Renal pelvis (tissue), 3 donors: ENCODE data around the gene GPRIN1. TPM values are rescaled to one million over a fixed set of nuclear protein-coding genes. Genes with fewer than 3 reads are reported as not detected.

ENCODE experiments used
- polyA plus RNA-seq, 3 donors: library from polyadenylated mRNA; unstranded; fragments of 120-200 nt; gene quantifications; one replicate each; pipeline ENCODE4 v1.2.1, GENCODE V29; 2013; ENCODE audit not compliant: insufficient read length in 3 of 3

GPRIN1 gene
- polyA plus RNA-seq, 3 donors = 1.9 to 2.3 (median 2.3) TPM

Other genes with a start within 250 kb of the GPRIN1 start
- 100 to 1,000 TPM; 134 to 173 (median 157) TPM for gene KIAA1191, start 248.4 kb downstream of the GPRIN1 start, polyA plus RNA-seq
- gene ARL10, start 244.7 kb downstream of the GPRIN1 start, polyA plus RNA-seq = 10 to 100 TPM in 2 of 3 donors, 1 to 10 TPM in 1; 10.0 to 16.2 (median 14.3) TPM
- 10 to 100 TPM; 31.5 to 37.4 (median 35.8) TPM for gene NOP16, start 221.6 kb downstream of the GPRIN1 start, polyA plus RNA-seq
- gene HIGD2A, start 221.4 kb downstream of the GPRIN1 start, polyA plus RNA-seq = 100 to 1,000 TPM; 104 to 127 (median 124) TPM
- gene CLTB, start 193.6 kb downstream of the GPRIN1 start, polyA plus RNA-seq = 10 to 100 TPM; 53.0 to 63.3 (median 55.3) TPM
- 10 to 100 TPM; 45.7 to 52.5 (median 48.7) TPM for gene FAF2, start 161.8 kb downstream of the GPRIN1 start, polyA plus RNA-seq
- 10 to 100 TPM; 54.6 to 73.4 (median 64.7) TPM for gene RNF44, start 72.8 kb downstream of the GPRIN1 start, polyA plus RNA-seq
- 10 to 100 TPM; 25.0 to 26.1 (median 26.0) TPM for gene CDHR2, start 60.8 kb downstream of the GPRIN1 start, polyA plus RNA-seq
- gene SNCB, start 20.4 kb upstream of the GPRIN1 start, polyA plus RNA-seq = under 1 TPM in 1 of 3 donors, not detected in 2; 0.43 TPM
- under 1 TPM in 2 of 3 donors, not detected in 1; 0.04 to 0.10 TPM for gene EIF4E1B, start 20.5 kb upstream of the GPRIN1 start, polyA plus RNA-seq
- 10 to 100 TPM; 30.9 to 39.2 (median 37.1) TPM for gene TSPAN17, start 37.3 kb upstream of the GPRIN1 start, polyA plus RNA-seq
- under 1 TPM; 0.13 to 0.43 (median 0.34) TPM for gene UNC5A, start 200.4 kb upstream of the GPRIN1 start, polyA plus RNA-seq